Left lung (tissue), 10 donors: ENCODE measurements around the gene RPL13. TPM values are rescaled to one million over a fixed set of nuclear protein-coding genes. Genes with fewer than 3 reads are reported as not detected.

ENCODE experiments used
- ATAC-seq: fragments of 200-7000 bp; cut with Tn5 transposase; one replicate; pipeline ENCODE4 v1.9.1; 2020; ENCODE audit warnings: moderate library complexity
- DNase-seq, 4 donors: peaks; one replicate each; pipeline ENCODE4 v3.0.0-alpha.2; 2013 to 2020
- H3K27ac ChIP-seq, 2 donors: fragments of 200-600 bp; sonication (generic) in 1 of 2; one replicate each; pipeline versions ENCODE4 v1.5.0 to v1.8.0; 2020 to 2021
- H3K27me3 ChIP-seq, 2 donors: fragments of 200-600 bp; sonication (generic) in 1 of 2; one replicate each; pipeline versions ENCODE4 v1.5.0 to v1.8.0; 2020 to 2021
- H3K36me3 ChIP-seq, 2 donors: fragments of 200-600 bp; sonication (generic) in 1 of 2; one replicate each; pipeline versions ENCODE4 v1.5.0 to v1.8.0; 2020 to 2021
- H3K4me1 ChIP-seq, 2 donors: fragments of 200-600 bp; one replicate each; pipeline ENCODE4 v1.8.0; 2021
- H3K4me3 ChIP-seq, 2 donors: fragments of 200-600 bp; sonication (generic) in 1 of 2; one replicate each; pipeline versions ENCODE4 v1.5.0 to v1.8.0; 2020 to 2021; ENCODE audit warnings: mild to moderate bottlenecking in 1 of 2
- H3K9me3 ChIP-seq, 2 donors: fragments of 200-600 bp; sonication (generic) in 1 of 2; one replicate each; pipeline versions ENCODE4 v1.5.0 to v1.8.0; 2020 to 2021
- CTCF ChIP-seq, 2 donors: fragments of 200-600 bp; sonication (generic) in 1 of 2; IDR thresholded peaks; one replicate each; pipeline versions ENCODE4 v1.5.0 to v1.8.0; 2021; ENCODE audit warnings: antibody characterized with exemption in 2 of 2
- intact Hi-C, 2 donors: fragments of 100-400 bp; cut with DNase I; formaldehyde crosslinking; loops; one replicate each; pipeline versions ENCODE4 v1.11.2 to v1.14.2; 2022
- polyA plus RNA-seq, 6 donors: library from polyadenylated mRNA; unstranded; fragments of 120-200 nt; gene quantifications; one replicate each; pipeline ENCODE4 v1.2.1, GENCODE V29; 2013; ENCODE audit not compliant: insufficient read length in 6 of 6
- total RNA-seq, 2 donors: library from RNA; stranded (reverse); fragmentation: NEBNext Ultra II Directional; extraction: Animal tissue kit (Norgen Biotek cat#: 25700); gene quantifications; one replicate each; pipeline ENCODE4 v1.2.1, GENCODE V29; 2021
- donor health status: DM: no; HTN: yes; CAD: no.
- donor health status: DM: no; HTN: no; CAD: no.

Gene RPL13
- total and polyA plus RNA-seq, 8 donors = 1,639 to 3,194 (median 2,418) TPM

- Histone ChIP-seq H3K36me3 (peaks cover 0 to 80% of the 10 kb centered on the region in 2 donors), H3K27me3 (no peaks in the 10 kb centered on the region), H3K27ac (no peak overlapping the region), H3K4me1 (peaks cover 0 to 20% of the 10 kb centered on the region in 2 donors), H3K9me3 (no peaks in the 10 kb centered on the region), H3K4me3 (no peak overlapping the region)
- intact Hi-C loops = no loop called here
- no peak for TF ChIP-seq CTCF (IDR thresholded peaks at IDR 0.05)
- ATAC-seq (no peak), DNase-seq (no peak)
These were observed 23.5 kb upstream of the RPL13 start for GRCh38 chr16:89536886-89537548.

- H3K4me1 ChIP-seq = peaks cover 0 to 20% of the 10 kb centered on the region in 2 donors
- no peak overlapping the region for H3K4me3 ChIP-seq
- ATAC-seq (no peak), DNase-seq (no peak)
- no peak overlapping the region for H3K27ac ChIP-seq
- no peak for TF ChIP-seq CTCF (IDR thresholded peaks at IDR 0.05)
- no peaks in the 10 kb centered on the region for H3K27me3 ChIP-seq
- peaks cover 0 to 80% of the 10 kb centered on the region in 2 donors for H3K36me3 ChIP-seq
- H3K9me3 ChIP-seq = no peaks in the 10 kb centered on the region
- intact Hi-C loops = no loop called here
These were observed 22.9 kb upstream of the RPL13 start for GRCh38 chr16:89537549-89537925.

GRCh38 chr16:89538286-89538685 is 22.2 kb upstream of the RPL13 start:
- DNase-seq = no peak
- no peak for TF ChIP-seq CTCF (IDR thresholded peaks at IDR 0.05)
- Histone ChIP-seq H3K27me3 (no peaks in the 10 kb centered on the region), H3K4me3 (no peak overlapping the region), H3K27ac (no peak overlapping the region), H3K9me3 (no peaks in the 10 kb centered on the region), H3K4me1 (peaks cover 0 to 20% of the 10 kb centered on the region in 2 donors), H3K36me3 (peaks cover 0 to 73% of the 10 kb centered on the region in 2 donors)
- intact Hi-C loops = no loop called here
- no peak for ATAC-seq

- no peaks in the 10 kb centered on the region for H3K4me1 ChIP-seq
- intact Hi-C loops = no loop called here
- no peak overlapping the region for H3K4me3 ChIP-seq
- no peaks in the 10 kb centered on the region for H3K9me3 ChIP-seq
- TF ChIP-seq CTCF (IDR thresholded peaks at IDR 0.05) = no peak
- no peak overlapping the region for H3K27ac ChIP-seq
- H3K36me3 ChIP-seq = peaks cover 0 to 65% of the 10 kb centered on the region in 2 donors
- H3K27me3 ChIP-seq = no peaks in the 10 kb centered on the region
- DNase-seq (no peak), ATAC-seq (no peak)
These were observed 19.9 kb upstream of the RPL13 start for GRCh38 chr16:89540557-89540956.

GRCh38 chr16:89541792-89542191 is 18.7 kb upstream of the RPL13 start:
- H3K36me3 ChIP-seq = peaks cover 0 to 72% of the 10 kb centered on the region in 2 donors
- H3K4me3 ChIP-seq = no peak overlapping the region
- H3K4me1 ChIP-seq = no peaks in the 10 kb centered on the region
- no peak for DNase-seq
- H3K27ac ChIP-seq = no peak overlapping the region
- no peak for TF ChIP-seq CTCF (IDR thresholded peaks at IDR 0.05)
- no peaks in the 10 kb centered on the region for H3K27me3 ChIP-seq
- H3K9me3 ChIP-seq = no peaks in the 10 kb centered on the region
- intact Hi-C loops = no loop called here
- no peak for ATAC-seq
